NCI-H2107 (cell line): ENCODE measurements around the gene SMYD3.
"Not testable (repeated sequence)": the region's sequence is repeated elsewhere in the genome, so short reads cannot be mapped to it uniquely, and the experiment has no call there.

ENCODE experiments used
- DNase-seq: peaks from one replicate; lab custom pipeline; 2025; lab: John Stamatoyannopoulos, UW

Gene SMYD3

DNA sequence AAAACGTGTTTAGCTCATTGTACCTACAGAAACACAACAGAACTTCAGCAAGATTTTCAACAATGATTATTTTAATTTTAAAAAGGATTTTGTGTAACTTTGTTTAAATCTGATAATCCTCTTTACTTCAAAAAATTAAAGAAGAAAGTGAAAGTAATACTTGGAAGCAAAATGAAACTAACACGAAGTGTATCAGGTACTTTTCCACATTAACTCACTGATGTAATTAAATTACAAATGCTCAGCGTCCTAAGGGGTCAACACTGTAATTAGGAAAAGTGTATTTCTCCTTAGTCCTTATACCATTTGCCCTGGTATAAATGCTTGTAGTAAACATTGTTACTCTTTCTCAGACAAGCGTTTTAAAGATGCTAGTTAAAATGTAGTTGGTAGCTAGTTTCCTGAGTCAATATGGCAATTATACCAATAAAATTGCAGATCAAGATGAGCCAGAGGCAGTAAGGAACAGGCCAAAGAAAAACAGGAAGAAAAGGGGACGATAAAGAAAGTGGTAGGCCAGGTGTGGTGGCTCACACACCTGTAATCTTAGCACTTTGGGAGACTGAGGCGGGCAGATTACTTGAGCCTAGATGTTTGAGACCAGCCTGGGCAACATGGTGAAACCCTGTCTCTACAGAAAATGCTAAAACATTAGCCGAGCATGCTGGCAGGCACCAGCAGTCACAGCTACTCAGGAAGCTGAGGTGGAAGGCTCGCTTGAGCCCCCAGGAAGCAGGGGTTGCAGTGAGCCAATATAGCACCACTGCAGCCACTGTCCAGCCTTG, 553.0 kb downstream of the SMYD3 start:
- DNase-seq: no peak

GRCh38 chr1:245952383-245953026, 554.6 kb downstream of the SMYD3 start:
- no peak for DNase-seq

- DNase-seq: no peak
Measured at GRCh38 chr1:245948786-245949185, 558.3 kb downstream of the SMYD3 start.

DNA sequence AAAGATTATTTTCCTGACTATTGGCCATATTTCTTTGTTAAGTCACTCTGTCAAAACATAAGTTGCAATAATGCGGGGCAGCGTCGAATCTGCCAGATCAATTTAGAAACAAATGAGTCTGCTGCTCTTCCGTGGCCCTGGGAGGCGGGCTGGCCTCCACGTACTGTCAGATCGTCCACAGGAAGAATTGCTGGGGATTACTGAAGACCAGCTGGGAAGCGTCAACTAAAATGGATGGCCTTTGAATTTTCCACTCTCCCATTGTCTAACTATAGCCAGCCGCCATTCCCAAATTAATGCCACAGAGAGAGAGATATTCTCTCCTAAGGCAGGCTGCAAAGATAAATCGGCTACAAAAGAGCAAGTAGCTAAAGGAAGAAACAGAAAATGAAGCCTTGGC, 560.2 kb downstream of the SMYD3 start:
- no peak for DNase-seq

- DNase-seq: not testable (repeated sequence)
Measured at GRCh38 chr1:245945136-245945535, 561.9 kb downstream of the SMYD3 start.

- no peak for DNase-seq
Measured at GRCh38 chr1:245942856-245943255, 564.2 kb downstream of the SMYD3 start.

GRCh38 chr1:245941771-245942170, 565.3 kb downstream of the SMYD3 start:
- not testable (repeated sequence) for DNase-seq

GRCh38 chr1:245939756-245940345, 567.2 kb downstream of the SMYD3 start:
- no peak for DNase-seq

GRCh38 chr1:245938046-245938435, 569.0 kb downstream of the SMYD3 start:
- DNase-seq: no peak

GRCh38 chr1:245937316-245938045, 569.6 kb downstream of the SMYD3 start:
- DNase-seq: no peak

- no peak for DNase-seq
Measured at GRCh38 chr1:245934409-245934808, 572.7 kb downstream of the SMYD3 start.

DNA sequence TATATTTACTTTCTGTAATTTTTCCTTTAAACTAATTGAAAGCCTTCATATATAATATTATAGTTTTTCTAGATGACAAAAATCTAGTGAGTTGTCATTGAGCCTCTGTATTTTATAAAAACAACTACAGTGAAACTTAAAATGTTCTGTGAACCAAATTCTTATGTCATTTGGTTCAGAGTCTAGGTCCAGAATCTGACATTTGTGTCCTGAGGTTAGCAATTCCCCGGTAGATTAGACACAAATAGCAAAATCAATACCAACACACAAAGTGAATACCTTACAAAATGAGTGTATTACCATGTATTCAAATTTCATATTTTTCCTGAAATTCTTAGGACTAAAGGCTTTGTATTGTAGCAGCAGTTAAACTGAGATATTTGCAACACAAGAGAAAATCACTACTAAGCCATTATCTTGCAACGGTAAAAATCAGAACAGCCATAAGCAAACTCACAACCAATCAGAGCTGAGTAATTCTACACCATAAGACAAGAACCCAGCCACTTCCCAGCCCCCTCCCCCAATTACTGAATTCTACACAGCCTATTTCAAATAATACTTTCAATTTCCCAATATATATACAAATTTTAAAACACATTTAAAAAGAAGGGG, 573.5 kb downstream of the SMYD3 start:
- no peak for DNase-seq

- no peak for DNase-seq
Measured at GRCh38 chr1:245932302-245932972, 574.6 kb downstream of the SMYD3 start.

- no peak for DNase-seq
Measured at GRCh38 chr1:245931450-245931849, 575.6 kb downstream of the SMYD3 start.

GRCh38 chr1:245929224-245929623, 577.9 kb downstream of the SMYD3 start:
- DNase-seq: no peak

- no peak for DNase-seq
Measured at GRCh38 chr1:245926888-245927287, 580.2 kb downstream of the SMYD3 start.

GRCh38 chr1:245923215-245923614, 583.9 kb downstream of the SMYD3 start:
- DNase-seq: no peak

DNA sequence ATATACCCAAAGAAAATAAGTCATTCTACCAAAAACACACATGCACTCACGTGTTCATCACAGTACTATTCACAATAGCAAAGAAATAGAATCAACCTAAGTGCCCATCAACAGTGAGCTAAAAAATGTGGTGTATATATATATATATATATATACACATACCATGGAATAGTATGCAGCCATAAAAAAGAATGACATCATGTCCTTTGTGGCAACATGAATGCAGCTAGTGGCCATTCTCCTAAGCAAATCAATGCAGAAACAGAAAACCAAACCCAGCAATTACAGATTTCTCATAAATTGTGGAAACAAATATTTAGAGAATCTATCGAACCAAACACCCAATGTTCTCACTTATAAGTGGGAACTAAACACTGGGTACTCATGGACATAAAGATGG, 585.7 kb downstream of the SMYD3 start:
- no peak for DNase-seq

DNA sequence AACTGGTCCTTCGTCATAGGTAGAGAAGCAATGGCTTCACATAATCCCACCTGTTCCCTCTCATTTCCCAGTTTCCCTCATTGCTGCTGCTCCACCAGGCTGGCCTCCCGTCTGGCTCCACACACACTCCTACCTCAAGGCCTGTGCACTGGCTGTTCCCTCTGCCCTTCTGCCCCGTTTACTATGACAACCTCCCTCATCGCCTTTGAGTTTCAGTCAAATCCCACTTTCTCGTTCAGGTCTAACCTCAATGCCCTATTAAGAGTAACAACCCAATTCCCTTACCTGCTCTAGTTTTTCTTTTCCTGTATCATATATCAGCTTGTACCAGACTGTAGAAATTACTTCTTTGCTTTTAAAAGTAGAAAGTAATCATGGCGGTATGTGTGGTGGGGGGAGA, 589.7 kb downstream of the SMYD3 start:
- DNase-seq: no peak

DNA sequence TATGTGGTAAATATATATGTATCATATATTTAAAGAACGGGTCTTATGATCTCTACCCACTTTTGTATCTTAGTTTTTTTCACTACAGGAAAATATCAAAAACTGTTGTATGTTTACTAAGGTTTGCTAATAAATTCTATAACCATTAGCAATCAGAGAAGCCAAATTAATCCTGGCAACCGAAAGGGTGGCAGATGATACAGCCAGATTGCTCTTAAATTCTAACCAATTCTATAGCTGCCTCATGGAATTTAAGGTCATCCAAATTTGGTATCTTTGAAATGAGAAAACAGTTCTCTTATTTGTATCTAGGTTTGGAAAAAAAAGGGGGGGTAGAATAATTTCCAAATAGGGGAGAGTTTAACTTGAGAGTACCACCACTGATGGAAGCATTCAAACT, 591.2 kb downstream of the SMYD3 start:
- DNase-seq: no peak

- DNase-seq: no peak
Measured at GRCh38 chr1:245915406-245915805, 591.7 kb downstream of the SMYD3 start.

DNA sequence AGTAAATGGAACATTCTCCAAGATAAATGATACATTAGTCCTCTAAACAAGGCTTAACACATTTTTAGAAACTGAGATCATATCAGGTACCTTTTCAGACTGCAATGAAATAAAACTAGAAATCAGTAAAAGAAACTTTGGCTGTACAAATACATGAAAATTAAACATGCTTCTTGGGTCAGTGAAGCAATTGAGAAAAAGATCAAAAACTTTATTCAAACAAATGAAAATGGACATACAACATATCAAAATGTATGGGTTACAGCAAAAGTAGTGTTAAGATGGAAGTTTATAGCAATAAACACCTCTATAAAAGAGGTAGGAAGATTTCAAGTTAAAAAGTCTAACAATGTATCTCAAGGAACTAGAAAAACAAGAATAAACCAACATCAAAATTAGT, 598.5 kb downstream of the SMYD3 start:
- DNase-seq: no peak
